ENCODE results near the gene TXNRD3.

- TF ChIP-seq POLR2AphosphoS5 (IDR thresholded peaks at IDR 0.05; ENCODE audit: borderline replicate concordance, low read depth, low read length) (no peak), EZH2 (IDR thresholded peaks at IDR 0.05) (no peak), FOXP2 (optimal IDR thresholded peaks at IDR 0.05; ENCODE audit: control extremely low read depth, extremely low read length, insufficient read depth) (no peak)
These were observed 97.5 kb downstream of the TXNRD3 start for GRCh38 chr3:126557415-126557745.

Data from SK-N-MC (cell line).